Mammary epithelial cell (primary cell): ENCODE data around the gene SH3D19.

Experiments used
- EZH2 ChIP-seq: IDR thresholded peaks from 2 replicates; pipeline ENCODE4 v1.6.1; 2012; ENCODE audit warnings: low read length, inconsistent platforms, borderline replicate concordance
- TF ChIP-seq, protein P1 (sequence below), 2 donors: IDR thresholded peaks in 1 of 2; conservative IDR thresholded peaks in 1 of 2; 2 replicates each; pipeline ENCODE4 v1.5.1; 2011 to 2012; ENCODE audit warnings: inconsistent platforms in 2 of 2, low read length in 2 of 2, mild to moderate bottlenecking in 2 of 2, control low read depth in 1 of 2, low read depth in 1 of 2; ENCODE audit not compliant: insufficient read depth in 1 of 2; ENCODE audit errors: extremely low read depth in 1 of 2

DNA sequence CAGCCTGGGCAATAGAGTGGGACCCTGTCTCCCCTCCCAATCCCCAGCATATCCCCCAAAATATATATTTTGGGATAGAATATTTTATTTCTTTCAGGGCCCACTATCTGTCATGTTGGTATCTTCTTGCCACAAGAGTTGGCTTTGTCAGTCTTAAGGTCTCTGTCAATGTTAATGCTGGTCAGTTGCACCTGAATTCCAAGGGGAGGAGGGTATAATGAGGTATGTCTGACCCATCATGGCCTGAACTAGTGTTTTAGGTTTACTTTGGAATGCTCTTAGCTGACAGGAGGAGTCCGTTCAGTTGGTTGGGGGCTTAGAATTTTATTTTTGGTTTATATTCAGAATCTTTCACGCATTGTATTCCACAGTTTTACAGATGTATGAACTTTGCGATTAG is 232.2 kb downstream of the SH3D19 start:
- TF ChIP-seq, protein P1, sequence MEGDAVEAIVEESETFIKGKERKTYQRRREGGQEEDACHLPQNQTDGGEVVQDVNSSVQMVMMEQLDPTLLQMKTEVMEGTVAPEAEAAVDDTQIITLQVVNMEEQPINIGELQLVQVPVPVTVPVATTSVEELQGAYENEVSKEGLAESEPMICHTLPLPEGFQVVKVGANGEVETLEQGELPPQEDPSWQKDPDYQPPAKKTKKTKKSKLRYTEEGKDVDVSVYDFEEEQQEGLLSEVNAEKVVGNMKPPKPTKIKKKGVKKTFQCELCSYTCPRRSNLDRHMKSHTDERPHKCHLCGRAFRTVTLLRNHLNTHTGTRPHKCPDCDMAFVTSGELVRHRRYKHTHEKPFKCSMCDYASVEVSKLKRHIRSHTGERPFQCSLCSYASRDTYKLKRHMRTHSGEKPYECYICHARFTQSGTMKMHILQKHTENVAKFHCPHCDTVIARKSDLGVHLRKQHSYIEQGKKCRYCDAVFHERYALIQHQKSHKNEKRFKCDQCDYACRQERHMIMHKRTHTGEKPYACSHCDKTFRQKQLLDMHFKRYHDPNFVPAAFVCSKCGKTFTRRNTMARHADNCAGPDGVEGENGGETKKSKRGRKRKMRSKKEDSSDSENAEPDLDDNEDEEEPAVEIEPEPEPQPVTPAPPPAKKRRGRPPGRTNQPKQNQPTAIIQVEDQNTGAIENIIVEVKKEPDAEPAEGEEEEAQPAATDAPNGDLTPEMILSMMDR (conservative IDR thresholded peaks at IDR 0.05 in 1 of 2, IDR thresholded peaks at IDR 0.05 in 1 of 2; ENCODE audit: extremely low read depth in 1 of 2, insufficient read depth in 1 of 2, low read depth in 1 of 2, low read length in 2 of 2): no peak
- no peak for TF ChIP-seq EZH2
